ENCODE results near the gene SH3RF1. TPM values are rescaled to one million over a fixed set of nuclear protein-coding genes. Genes with fewer than 3 reads are reported as not detected.

Gene SH3RF1
- total and polyA plus RNA-seq, 2 of the 8 experiments (the other 6 are each of a cell fraction or from before 2014, with no cell fraction given): 6.9 to 15.1 TPM

- 30% methylated on average over 3 of the region's 3 CpGs; no CpG with 5 or more reads in 1 of the 2 experiments for WGBS, 2 experiments (ENCODE audit: extremely low coverage in 1 of 2, insufficient coverage in 1 of 2, insufficient read length in 1 of 2, insufficient replicate concordance in 2 of 2, low coverage in 1 of 2, low lambda C conversion rate in 2 of 2, missing lambda C conversion rate in 1 of 2)
- Histone ChIP-seq H3K23me2 (ENCODE audit: low read depth, low read length) (peaks cover 1% of the 10 kb centered on the region; the same call in 1 of the 2 replicates), H2AFZ (ENCODE audit: low read length) (no peak overlapping the region), H3K4me3 (ENCODE audit: extremely low read depth in 1 of 4, insufficient read depth in 2 of 4, low read depth in 3 of 4, low read length in 4 of 4) (no peak overlapping the region), H2BK12ac (ENCODE audit: low read depth, low read length) (peak overlapping the region; percentile 86; the same call in 1 of the 2 replicates), H3K9ac (replicated peaks in 1 of 4; ENCODE audit: extremely low read depth in 1 of 4, low read depth in 3 of 4, low read length in 3 of 4) (no peak overlapping the region), H3K4ac (replicated peaks; ENCODE audit: insufficient read length, low read depth, low read length) (no peak overlapping the region), H2AK5ac (ENCODE audit: low read depth, low read length) (no peak overlapping the region), H2BK20ac (ENCODE audit: low read length) (peak overlapping the region; percentile 55), H4K91ac (replicated peaks; ENCODE audit: insufficient read length, low read length) (peak overlapping the region; percentile 18), H4K5ac (ENCODE audit: insufficient read length, low read depth, low read length) (no peak overlapping the region), H3K4me2 (ENCODE audit: insufficient read depth in 1 of 2, low read depth in 2 of 2, low read length in 2 of 2) (peak overlapping the region; percentile 39 to 46), H3K27ac (ENCODE audit: low read depth, low read length) (no peak overlapping the region; the same call in 1 of the 2 replicates), H4K20me1 (replicated peaks in 1 of 2; ENCODE audit: control insufficient read depth in 1 of 2, insufficient read depth in 2 of 2, low read length in 2 of 2) (no peaks in the 10 kb centered on the region), H3K4me1 (replicated peaks in 1 of 4; ENCODE audit: control insufficient read depth in 3 of 4, insufficient read depth in 4 of 4, low read length in 3 of 4) (peaks cover 0 to 4% (median 3%) of the 10 kb centered on the region in 4 experiments; a peak in 4 of 7 replicates), H2BK15ac (ENCODE audit: low read length) (peak overlapping the region; percentile 77; the same call in 1 of the 2 replicates), H3K18ac (ENCODE audit: extremely low read depth, low read length) (peak overlapping the region; percentile 43; the same call in 1 of the 2 replicates), H3K56ac (replicated peaks; ENCODE audit: insufficient read length, low read depth, low read length) (no peak overlapping the region), H3K79me2 (ENCODE audit: control insufficient read depth in 1 of 2, insufficient read depth in 2 of 2, low read length in 2 of 2) (no peaks in the 10 kb centered on the region), H2BK5ac (ENCODE audit: low read depth, low read length) (peak overlapping the region; percentile 66; the same call in 1 of the 2 replicates), H3K27me3 (replicated peaks in 1 of 4; ENCODE audit: control insufficient read depth in 3 of 4, extremely low read depth in 1 of 4, insufficient read depth in 3 of 4, low read length in 3 of 4) (no peaks in the 10 kb centered on the region), H3K9me3 (ENCODE audit: insufficient read depth in 2 of 2, low read depth in 1 of 2, low read length in 1 of 2) (no peaks in the 10 kb centered on the region), H3K36me3 (ENCODE audit: control insufficient read depth in 2 of 4, insufficient read depth in 4 of 4, low read length in 3 of 4) (peaks cover 2 to 7% (median 3%) of the 10 kb centered on the region in 4 experiments; a peak in 4 of 8 replicates), H2BK120ac (replicated peaks; ENCODE audit: low read depth, low read length) (no peak overlapping the region), H4K8ac (ENCODE audit: extremely low read depth, insufficient read depth, low read length) (no peak overlapping the region), H3K23ac (ENCODE audit: insufficient read length) (no peak overlapping the region), H3K14ac (ENCODE audit: insufficient read length) (no peak overlapping the region), H3K79me1 (ENCODE audit: low read depth, low read length) (no peaks in the 10 kb centered on the region)
- DNase-seq (ENCODE audit: low read depth in 1 of 2, low spot score in 2 of 2): peak; percentile 59 to 63
- ChIA-PET CTCF (ENCODE audit: partially characterized antibody) (interaction anchor here (0.6 kb wide), 2 partner anchors 375 to 382 kb away, joined by 3 to 4 read pairs; no protein-coding TSS in a partner anchor), POLR2A (ENCODE audit: partially characterized antibody) (interaction anchor here (1.1 to 1.2 kb wide), 3 partner anchors 11 to 34 kb away, joined by 3 to 4 read pairs (median 3); no protein-coding TSS in a partner anchor)
- FAIRE-seq: peak; percentile 68
- TF ChIP-seq CHD2 (IDR thresholded peaks at IDR 0.05; ENCODE audit: low read length) (no peak), SP4 (IDR thresholded peaks at IDR 0.05; ENCODE audit: low read length) (0 out of 2 replicates have a peak, but pooled peaks have one; percentile 40), SUZ12 (IDR thresholded peaks at IDR 0.05; ENCODE audit: low read length) (no peak), POLR2A (IDR thresholded peaks at IDR 0.05; ENCODE audit: control extremely low read depth in 1 of 2, low read depth in 2 of 2, low read length in 2 of 2) (no peak), EP300 (IDR thresholded peaks at IDR 0.05; ENCODE audit: borderline replicate concordance in 1 of 2, low read depth in 2 of 2, low read length in 2 of 2) (peak in 1 of 2 experiments; percentile 77; a peak in 1 of 3 replicates), KDM1A (IDR thresholded peaks at IDR 0.05; ENCODE audit: borderline replicate concordance, low read length) (peak; percentile 76; the same call in 1 of the 2 replicates), TCF12 (IDR thresholded peaks at IDR 0.05; ENCODE audit: low read depth, low read length) (peak; percentile 98), CREB1 (IDR thresholded peaks at IDR 0.05) (0 out of 2 replicates have a peak, but pooled peaks have one; percentile 37), RXRA (IDR thresholded peaks at IDR 0.05; ENCODE audit: insufficient read depth, low read depth, low read length) (no peak), HDAC6 (IDR thresholded peaks at IDR 0.05; ENCODE audit: low read depth, low read length) (no peak), BCL11A (IDR thresholded peaks at IDR 0.05; ENCODE audit: low read depth in 2 of 2, low read length in 2 of 2) (no peak)
- TF ChIP-seq, protein P1, sequence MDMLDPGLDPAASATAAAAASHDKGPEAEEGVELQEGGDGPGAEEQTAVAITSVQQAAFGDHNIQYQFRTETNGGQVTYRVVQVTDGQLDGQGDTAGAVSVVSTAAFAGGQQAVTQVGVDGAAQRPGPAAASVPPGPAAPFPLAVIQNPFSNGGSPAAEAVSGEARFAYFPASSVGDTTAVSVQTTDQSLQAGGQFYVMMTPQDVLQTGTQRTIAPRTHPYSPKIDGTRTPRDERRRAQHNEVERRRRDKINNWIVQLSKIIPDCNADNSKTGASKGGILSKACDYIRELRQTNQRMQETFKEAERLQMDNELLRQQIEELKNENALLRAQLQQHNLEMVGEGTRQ (IDR thresholded peaks at IDR 0.05; ENCODE audit: low read length): no peak
These were observed 166.8 kb downstream of the SH3RF1 start for GRCh38 chr4:169103966-169104412.
